ENCODE data around the gene HACD3.
"Not testable (repeated sequence)": the region's sequence is repeated elsewhere in the genome, so short reads cannot be mapped to it uniquely, and the experiment has no call there.

Gene HACD3

DNA sequence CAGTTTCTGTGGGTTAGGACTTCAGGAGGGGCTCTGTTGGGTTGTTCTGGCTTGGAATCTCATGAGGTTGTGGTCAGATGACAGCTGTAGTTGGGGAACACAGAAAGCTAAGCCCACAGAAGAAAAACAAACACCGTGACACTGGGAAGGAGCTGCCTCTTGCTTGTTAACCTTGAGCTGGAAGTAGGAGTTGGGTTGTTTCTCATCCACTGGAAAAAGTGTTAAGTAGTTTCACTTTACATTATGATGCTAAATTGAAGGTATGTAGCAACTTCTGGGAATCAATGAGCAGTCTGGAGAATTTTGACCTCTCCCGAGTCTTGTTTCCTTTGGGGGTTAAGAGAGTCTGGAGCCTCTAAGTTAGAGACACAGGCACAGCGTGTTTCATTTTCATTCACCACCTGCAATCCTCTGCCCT, 20.4 kb downstream of the HACD3 start:
- DNase-seq (ENCODE audit: low spot score), result no peak

DNA sequence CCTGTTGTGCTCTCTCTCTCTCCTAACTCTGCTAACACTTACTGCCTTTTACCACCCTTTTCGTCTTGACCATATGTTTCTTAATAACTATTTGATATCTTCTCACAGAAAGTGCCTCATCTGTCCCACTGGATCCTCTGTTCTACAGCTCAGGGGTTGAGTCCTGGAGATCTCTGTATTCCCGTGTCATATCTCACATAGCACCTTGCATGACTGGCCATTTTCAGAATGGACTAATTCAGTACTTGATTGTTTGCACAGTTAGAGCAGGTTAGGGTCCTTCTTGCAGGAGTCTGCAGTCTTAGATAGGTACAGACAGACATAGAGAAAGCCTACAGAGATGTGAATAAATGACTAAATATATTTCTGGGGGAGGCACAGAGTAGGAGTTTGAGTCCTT, 20.9 kb downstream of the HACD3 start:
- DNase-seq (ENCODE audit: low spot score), result no peak

DNA sequence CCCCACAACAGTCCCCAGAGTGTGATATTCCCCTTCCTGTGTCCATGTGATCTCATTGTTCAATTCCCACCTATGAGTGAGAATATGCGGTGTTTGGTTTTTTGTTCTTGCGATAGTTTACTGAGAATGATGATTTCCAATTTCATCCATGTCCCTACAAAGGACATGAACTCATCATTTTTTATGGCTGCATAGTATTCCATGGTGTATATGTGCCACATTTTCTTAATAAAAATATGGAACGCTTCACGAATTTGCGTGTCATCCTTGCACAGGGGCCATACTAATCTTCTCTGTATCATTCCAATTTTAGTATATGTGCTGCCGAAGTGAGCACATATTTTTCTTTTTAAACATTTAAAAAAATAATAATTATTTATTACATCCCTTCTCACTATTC, 22.6 kb downstream of the HACD3 start:
- not testable (repeated sequence) for DNase-seq (ENCODE audit: low spot score)

DNA sequence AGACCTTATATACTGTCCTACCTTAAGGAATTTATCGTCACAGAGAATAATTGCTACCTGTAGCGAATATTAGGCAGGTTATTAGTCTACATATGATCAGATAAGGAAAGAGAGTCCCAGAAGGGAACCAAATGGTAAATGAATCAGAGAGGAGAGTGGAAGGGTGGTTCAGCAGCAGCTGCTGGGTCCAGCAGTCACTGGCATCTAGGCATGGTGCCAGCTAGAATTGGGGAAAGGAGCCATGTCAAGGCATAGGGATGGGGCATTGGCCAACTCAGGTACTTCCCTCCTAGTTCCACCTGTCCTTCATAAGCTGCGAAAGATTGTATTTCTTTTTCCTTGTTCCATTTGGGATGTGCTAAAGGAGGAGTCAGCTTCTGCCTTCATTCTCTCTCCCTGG, 23.4 kb downstream of the HACD3 start:
- DNase-seq (ENCODE audit: low spot score), result no peak

DNA sequence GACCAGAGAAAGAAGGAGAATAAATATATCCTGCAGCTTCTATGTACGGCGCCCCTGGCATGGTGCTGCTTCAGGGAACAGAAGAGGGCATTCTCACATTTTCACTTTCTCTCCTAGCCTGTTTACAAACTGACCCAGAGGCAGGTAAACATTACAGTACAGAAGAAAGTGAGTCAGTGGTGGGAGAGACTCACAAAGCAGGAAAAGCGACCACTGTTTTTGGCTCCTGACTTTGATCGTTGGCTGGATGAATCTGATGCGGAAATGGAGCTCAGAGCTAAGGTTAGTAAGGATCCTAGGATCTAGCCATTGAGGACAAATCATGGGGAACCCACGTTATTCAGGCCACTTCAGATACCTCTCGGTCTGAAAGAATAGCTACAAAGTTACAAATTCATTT, 26.4 kb downstream of the HACD3 start:
- no peak for DNase-seq (ENCODE audit: low spot score)

DNA sequence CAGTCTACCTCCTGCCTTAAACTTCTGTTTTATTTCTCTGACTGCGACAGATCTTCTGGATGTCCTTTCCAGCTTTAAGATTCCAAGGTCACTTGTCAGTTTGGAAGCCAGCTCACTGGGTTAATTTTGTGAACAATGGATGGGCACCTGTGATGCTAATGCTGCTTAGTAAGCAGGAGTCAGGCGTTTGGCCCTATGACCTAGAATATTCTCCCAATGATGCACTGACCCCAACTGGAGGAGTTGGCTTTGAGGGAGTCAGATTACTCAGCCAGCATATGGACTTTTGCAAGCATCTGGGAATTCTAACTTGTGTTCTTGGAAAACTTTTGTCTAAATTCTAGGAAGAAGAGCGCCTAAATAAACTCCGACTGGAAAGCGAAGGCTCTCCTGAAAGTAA, 28.1 kb downstream of the HACD3 start:
- no peak for DNase-seq (ENCODE audit: low spot score)

DNA sequence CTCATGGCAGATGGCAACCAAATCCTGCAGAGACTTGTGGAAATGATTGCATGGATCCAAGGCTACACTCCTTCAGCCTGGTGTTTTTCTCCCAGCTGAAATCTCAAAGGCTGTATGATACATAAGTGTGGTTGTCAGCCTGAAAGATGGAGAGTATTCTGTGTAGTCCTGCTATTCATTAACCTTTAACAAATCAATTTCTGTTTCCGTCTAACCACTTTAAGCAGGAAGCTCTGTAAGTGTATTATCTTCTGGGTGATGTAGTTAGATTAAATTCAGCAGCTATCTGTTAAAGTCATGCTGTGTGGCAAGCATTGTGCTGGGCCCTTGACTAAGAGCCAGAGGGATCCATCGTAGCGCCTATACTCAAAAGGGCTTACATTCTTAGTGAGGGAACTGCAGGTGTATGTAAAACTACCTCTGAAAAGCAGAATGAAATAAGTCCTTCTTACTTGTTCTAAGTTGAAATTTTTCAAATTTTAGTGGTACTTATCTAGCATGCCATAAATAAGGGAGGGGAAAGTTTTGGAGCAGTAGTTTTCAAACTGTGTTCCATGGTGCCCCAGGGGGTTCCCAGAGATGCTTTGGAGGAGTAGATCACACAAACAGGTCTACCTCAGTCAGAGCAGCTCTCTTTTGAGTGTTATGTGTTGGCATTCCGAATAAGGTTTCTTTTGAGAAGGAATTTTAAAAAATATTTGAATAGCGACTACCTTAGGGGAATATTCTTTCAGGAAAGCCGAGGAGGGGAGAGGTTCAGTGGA, 28.9 kb downstream of the HACD3 start:
- no peak for DNase-seq (ENCODE audit: low spot score)

DNA sequence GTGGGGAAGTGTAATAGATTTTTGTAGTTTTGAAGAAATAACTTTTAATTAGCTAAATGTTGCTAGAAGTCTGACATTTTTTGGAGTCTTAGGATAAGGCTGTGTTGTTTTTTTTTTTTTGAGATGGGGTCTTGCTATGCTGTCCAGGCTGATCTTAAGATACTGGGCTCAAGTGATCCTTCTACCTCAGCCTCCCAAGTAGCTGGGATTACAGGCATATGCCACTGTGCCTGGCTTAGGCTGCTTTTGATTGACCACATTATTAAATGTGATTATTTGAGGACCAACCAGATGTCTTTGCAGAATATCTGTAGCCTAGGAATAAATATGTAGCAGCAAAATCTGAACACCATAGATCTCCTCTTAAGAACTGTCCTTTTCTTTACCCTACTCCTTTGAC, 29.7 kb downstream of the HACD3 start:
- DNase-seq (ENCODE audit: low spot score), result no peak

DNA sequence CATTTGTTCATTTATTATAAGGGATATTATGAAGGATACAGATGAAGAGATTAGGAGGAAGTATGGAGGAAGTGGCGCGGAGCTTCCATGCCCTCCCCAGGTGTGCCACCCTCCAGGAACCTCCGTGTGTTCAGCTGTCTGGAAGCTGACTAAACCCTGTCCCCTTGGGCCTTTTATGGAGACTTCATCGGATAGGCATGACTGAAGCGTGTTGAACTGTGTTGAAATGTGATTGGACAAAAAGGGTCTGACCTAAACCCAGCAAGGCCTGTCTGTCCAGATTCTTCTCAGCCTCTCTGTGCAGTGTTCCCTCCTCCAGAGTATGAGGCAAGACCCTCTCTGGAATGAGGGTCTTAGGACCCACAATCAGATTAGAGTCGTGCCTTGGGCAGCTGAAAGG, 31.7 kb downstream of the HACD3 start:
- DNase-seq (ENCODE audit: low spot score), result no peak

DNA sequence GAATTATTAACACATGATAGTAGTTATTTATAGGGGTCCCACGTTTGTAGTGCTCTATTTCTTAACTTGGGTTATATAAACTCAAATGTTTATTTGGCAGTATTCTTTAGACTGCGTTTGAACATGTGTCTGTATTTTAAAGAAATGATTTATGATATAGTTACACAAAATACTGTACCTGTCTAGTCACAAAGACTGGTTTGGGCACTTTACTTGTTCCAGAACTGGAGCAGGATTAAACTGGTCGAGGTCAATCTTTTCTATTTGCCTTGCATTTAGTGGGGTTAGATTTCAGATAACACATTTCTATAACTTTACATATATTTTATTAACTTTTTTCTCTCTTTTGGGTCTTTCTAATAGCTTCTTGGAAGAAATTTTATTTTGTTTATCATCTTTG, 39.5 kb downstream of the HACD3 start:
- DNase-seq (ENCODE audit: low spot score), result no peak

DNA sequence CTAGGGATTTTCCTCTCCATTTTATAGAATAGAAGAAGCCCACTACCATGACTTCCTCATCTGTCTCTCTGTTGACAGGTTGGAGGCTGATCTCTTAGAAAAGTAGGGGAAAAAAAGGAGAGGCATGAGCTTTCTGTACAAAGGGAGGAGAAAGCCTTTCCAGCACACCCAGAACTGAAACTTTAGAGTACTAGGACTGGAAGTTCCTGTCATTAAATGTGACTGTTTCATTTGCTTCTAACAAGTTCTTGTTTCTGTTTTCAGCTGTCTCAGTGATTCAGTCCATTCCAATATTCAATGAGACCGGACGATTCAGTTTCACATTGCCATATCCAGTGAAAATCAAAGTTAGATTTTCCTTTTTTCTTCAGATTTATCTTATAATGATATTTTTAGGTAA, 41.7 kb downstream of the HACD3 start:
- no peak for DNase-seq (ENCODE audit: low spot score)

DNA sequence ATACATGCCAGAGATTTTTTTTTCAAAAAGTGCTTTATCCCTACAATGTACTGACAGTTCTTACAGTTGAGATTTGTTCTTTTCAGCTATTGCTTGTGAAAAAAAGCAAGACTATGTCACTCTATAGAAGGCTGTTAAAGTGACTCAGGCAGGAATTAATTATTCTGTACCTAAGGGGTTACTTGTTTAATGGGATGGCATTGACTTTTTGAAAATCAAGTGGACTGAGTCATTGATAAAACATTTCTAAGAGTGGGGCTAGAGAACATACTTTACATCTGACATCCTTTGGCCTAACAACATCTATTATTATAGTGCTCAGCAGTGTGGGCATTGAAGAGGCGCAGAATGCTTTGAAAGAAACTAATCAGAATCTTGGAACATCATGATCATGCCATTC, 46.4 kb downstream of the HACD3 start:
- DNase-seq (ENCODE audit: low spot score), result no peak

DNA sequence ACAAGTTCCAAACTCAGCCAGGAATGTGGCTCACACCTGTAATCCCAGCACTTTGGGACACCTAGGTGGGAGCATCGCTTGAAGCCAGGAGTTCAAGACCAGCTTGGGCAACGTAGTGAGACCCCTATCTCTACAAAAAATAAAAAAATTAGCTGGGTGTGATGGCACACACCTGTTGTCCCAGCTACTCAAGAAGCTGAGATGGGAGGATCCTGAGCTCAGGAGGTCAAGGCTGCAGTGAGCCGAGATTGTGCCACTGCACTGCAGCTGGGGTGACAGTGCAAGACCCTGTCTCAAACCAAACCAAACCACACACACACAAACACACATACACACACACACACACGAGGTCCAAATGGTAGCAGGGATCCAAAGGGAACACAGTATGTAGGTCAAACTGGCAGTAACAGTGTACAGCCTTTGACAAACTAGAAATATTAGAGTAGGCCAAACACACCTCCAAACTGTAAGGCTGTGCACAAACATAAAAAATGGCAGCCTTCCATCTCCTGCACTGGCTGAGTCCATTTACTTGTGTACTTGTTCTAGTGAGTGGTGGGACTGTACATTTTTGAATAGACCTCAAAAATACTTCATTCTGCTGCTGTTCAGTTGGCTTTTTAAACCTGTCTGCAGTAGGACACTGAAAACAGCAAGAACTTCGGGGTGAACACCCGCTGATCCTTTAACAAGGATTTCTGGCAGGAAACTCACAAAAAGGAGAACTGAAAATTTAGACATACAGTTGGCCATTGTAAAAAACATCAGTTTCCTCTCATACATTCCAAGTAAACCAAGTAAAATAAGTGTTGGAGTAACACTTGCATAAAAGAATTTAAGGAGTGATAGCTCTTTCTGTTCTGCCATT, 47.1 kb downstream of the HACD3 start:
- DNase-seq (ENCODE audit: low spot score), result no peak

DNA sequence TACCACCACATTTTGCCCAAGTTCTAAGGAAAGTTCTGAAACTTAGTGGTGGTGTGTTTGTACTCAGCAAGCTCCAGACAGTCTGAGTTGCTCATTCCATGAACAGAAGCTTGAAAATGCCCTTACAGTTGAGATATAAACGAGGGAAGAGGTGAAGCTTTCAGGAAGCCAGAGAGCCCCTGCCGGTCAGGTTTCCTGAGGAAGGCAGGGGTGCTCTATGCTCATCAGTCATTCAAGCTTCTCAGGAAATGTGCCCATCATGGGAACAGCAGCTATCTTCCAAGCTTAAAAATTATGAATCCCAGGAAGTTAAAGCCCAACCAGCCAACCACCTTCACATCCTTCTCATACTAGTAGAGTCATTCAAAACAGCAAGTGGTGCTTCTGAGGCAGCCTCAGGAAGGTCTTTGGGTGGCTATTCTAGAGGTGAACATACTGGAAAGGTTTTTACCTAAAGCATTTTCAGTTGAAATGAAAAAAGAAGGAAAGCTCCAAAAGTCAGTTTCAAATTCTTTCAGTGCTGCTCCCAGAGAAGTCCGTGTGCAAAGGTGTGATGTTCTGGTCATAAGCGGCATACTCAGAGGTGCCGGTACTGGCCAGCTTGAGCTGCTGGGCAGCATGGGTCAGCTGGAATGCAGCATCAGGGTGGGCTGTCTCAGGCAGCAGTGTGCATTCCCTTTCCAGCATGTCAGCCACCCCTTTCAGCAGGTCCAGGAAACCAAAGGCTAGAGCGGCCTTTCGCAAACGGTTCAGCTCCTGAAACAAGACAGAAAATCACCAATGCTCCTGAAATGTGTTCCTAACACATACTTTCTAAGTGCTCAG, 48.9 kb downstream of the HACD3 start:
- DNase-seq (ENCODE audit: low spot score), result no peak

DNA sequence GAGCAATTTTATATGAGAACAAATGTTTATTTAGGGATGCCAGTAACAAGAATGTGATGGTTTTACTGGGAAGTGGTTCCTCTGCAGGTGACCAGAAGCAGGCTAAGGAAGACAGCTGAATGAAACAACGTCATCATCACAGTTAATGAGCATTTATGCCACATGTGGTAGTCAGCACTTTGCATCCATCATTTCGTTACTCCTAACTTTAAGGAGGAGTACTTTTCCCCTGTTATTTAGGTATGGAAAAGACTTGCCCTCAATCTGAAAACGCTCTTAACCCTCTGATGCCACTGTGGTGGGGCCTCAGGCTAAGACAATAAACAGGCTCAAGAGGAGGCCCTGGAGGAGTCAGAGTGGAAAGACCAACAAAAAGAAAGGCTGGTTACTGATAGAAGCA, 49.5 kb downstream of the HACD3 start:
- no peak for DNase-seq (ENCODE audit: low spot score)

DNA sequence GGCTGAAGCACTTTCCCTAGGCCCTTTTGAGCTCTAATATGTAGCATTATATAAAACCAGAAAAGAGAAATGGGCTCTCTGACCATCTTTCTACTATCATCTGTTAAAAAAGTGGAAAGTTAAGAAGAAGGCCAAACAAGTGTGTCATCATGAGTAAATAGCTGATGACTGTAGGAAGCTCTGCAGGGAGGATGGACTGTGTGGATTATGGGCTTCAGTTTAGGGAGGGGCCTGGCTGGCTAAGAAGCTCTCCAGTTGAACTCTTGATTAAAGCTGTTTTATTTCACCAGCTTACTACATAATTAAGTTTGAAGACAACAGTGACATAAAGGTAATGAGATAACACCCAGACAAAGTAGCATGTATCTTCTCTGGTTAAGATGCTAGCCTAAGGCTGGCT, 50.0 kb downstream of the HACD3 start:
- DNase-seq (ENCODE audit: low spot score), result no peak

DNA sequence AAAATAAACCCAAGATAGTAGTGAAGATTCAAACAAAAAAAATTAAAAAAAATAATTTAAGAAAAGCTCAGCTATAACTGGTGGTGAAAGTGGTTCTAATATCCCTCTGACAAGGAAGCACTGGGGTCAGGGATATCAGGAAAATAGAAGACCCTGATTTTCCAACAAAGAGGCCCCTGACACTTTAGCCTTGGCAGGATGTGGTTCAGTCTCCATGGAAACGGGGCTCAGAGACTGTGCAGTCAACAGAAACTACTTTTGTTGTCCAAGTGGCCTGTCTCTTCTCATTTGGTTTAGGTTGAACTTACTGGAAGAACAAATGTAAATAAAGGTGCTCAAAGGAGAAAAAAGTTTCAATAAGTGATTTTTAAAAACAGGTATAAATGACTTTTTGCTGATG, 53.4 kb downstream of the HACD3 start:
- DNase-seq (ENCODE audit: low spot score), result no peak

DNA sequence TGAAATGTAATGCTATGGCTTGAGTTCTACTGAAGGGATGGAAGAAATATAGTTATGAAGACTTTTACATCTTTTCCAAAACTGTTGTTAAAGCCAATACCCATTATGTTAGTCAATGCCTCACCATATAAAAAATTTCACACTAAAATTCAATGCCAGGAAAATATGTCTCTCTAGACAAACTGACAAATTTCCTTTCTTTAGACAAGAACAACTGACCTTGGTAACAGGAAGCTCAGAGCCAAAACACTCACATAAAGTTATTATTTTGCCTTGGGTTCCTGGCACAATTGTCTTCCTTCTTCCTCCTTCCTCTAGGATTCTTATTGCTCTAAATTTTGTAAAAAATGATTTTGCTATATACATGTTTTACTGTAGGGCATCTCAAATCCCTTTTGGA, 54.0 kb downstream of the HACD3 start:
- no peak for DNase-seq (ENCODE audit: low spot score)

DNA sequence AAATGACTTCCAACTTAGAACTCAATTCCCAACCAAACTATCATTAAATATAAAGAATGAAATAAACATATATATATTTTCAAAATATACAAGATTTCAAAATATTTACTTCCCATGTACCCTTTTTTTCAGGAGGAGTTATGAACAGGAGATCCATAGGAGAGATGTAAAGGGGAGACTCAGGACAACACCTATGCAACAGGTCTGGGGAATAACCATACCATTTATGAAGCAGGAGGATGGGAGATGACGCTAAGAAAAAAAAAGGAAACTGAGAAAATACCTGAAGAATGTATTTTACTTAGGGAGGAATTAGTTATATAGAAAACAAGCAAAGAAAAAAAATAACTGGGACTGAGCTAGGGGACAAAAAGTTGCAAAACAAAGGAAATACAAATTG, 56.8 kb downstream of the HACD3 start:
- DNase-seq (ENCODE audit: low spot score), result no peak

DNA sequence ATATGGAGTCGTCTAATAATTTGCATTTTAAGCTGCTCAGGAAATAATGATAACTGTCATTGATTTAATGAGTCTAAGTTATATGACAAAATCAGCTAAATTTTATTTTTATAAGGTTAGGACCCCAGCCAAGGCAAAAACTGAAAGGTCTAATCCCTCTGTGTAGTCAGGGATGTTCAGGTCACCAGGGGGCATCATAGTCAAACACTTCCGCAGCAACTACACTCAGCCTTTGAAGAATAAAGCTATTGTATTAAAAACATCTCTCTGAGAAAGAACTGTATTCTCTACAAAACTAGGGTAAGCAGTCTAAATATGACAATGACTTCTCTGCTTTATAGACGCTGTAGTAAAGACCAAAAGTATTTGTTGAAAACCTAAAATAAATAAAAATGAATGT, 65.7 kb downstream of the HACD3 start:
- no peak for DNase-seq (ENCODE audit: low spot score)

DNA sequence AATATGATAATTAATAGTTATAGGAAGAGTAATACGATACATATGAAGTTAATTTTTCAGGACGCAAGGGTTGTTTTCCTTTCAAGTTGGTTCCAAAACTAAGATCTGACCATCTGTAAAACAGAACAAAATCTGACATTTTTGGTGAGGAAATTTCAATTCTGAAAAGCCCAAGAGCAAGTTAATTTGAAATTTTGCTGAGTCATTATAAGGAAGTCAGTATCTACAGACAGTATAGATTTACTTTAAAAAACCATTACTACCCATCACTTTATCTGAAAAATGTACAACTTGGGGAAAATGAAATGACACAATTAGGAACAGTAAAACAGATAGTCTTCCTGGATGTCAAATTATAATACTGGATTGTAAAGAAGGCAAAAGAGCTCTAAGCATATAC, 68.2 kb downstream of the HACD3 start:
- DNase-seq (ENCODE audit: low spot score), result no peak

DNA sequence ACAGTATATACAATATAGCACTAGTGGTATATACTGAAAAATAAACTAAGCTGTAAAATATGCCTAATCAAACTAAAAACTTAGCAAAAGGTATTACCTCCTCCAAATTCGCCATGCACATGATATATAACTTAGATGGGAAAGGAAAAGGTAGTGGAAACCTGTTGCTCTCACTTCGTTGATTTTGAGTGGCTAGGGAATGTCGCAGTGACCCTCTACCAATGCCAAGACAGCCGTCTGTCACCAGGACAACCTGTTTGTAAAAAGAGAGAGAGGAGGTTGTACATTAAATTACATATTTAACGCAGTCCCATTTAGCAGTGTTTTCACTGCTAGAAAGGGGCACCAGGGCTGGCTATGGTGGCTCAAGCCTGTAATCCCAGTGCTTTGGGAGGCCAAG, 69.4 kb downstream of the HACD3 start:
- no peak for DNase-seq (ENCODE audit: low spot score)

DNA sequence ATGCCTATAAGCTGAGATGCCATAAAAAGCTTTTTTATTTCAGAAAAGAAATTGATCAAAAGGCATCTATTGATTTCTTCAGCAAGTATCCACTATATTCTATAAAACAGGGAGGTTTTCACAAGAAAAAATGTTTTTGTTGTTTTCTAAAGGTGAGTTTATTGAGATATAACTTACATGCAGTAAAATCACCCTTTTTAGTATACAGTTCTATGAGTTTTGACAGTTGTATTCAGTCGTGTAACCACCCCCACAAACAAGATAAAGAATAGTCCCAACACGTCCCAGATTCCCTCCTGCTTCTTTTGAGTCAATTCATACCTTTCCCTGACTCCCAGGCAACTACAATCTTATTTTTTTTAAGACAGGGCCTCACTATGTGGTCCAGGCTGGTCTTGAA, 72.9 kb downstream of the HACD3 start:
- DNase-seq (ENCODE audit: low spot score), result no peak

Measured in LoVo (cell line).